Stimulated activated CD4-positive, alpha-beta T cell treated with anti-CD3 and anti-CD28 coated beads, Interleukin-1b, Interleukin-23, amount 100 ng/mL, for 4 hours (primary cell): ENCODE data around the gene MIPEP.

Source experiments
- DNase-seq, 2 donors: peaks; one replicate each; pipeline ENCODE4 v3.0.0-alpha.2; 2020; ENCODE audit warnings: low read depth in 2 of 2

Gene MIPEP

GRCh38 chr13:23715092-23715761, 174.0 kb downstream of the MIPEP start:
- DNase-seq: no peak

GRCh38 chr13:23714672-23715071, 174.5 kb downstream of the MIPEP start:
- no peak for DNase-seq

GRCh38 chr13:23711355-23711754, 177.8 kb downstream of the MIPEP start:
- no peak for DNase-seq

- no peak for DNase-seq
These were observed 178.8 kb downstream of the MIPEP start for GRCh38 chr13:23710366-23710765.

- DNase-seq: no peak
These were observed 179.7 kb downstream of the MIPEP start for GRCh38 chr13:23709536-23709935.

- DNase-seq: no peak
These were observed 181.5 kb downstream of the MIPEP start for GRCh38 chr13:23707674-23708073.

- DNase-seq: no peak
These were observed 183.6 kb downstream of the MIPEP start for GRCh38 chr13:23705583-23705982.

GRCh38 chr13:23703246-23703860, 185.8 kb downstream of the MIPEP start:
- DNase-seq: no peak

GRCh38 chr13:23701636-23702035, 187.6 kb downstream of the MIPEP start:
- no peak for DNase-seq

GRCh38 chr13:23701186-23701585, 188.0 kb downstream of the MIPEP start:
- DNase-seq: no peak

- DNase-seq: no peak
These were observed 189.9 kb downstream of the MIPEP start for GRCh38 chr13:23699271-23699670.

- no peak for DNase-seq
These were observed 191.4 kb downstream of the MIPEP start for GRCh38 chr13:23697772-23698313.

- DNase-seq: no peak
These were observed 192.6 kb downstream of the MIPEP start for GRCh38 chr13:23696610-23697009.

GRCh38 chr13:23695711-23696464, 193.3 kb downstream of the MIPEP start:
- DNase-seq: peak; percentile 34 to 39

GRCh38 chr13:23695196-23695595, 194.0 kb downstream of the MIPEP start:
- DNase-seq: no peak

GRCh38 chr13:23692816-23693215, 196.4 kb downstream of the MIPEP start:
- no peak for DNase-seq

GRCh38 chr13:23690668-23691067, 198.5 kb downstream of the MIPEP start:
- DNase-seq: no peak

GRCh38 chr13:23688336-23688735, 200.9 kb downstream of the MIPEP start:
- no peak for DNase-seq

GRCh38 chr13:23687614-23688013, 201.6 kb downstream of the MIPEP start:
- no peak for DNase-seq

- DNase-seq: no peak
These were observed 202.3 kb downstream of the MIPEP start for GRCh38 chr13:23686948-23687347.

- no peak for DNase-seq
These were observed 203.8 kb downstream of the MIPEP start for GRCh38 chr13:23685416-23685815.

GRCh38 chr13:23684647-23685046, 204.6 kb downstream of the MIPEP start:
- DNase-seq: no peak

- DNase-seq: no peak
These were observed 206.1 kb downstream of the MIPEP start for GRCh38 chr13:23683084-23683483.
